GM12873 (cell line): ENCODE data around the gene HOXD12.

Source experiments
- CTCF ChIP-seq: IDR thresholded peaks from 2 replicates; pipeline ENCODE4 v1.5.1; 2012; ENCODE audit warnings: low read depth, mild to moderate bottlenecking, moderate library complexity, low read length, control low read depth; ENCODE audit not compliant: insufficient read depth; ENCODE audit errors: missing control alignments

The HOXD12 gene

GRCh38 chr2:176071330-176072291 lies 28.0 kb upstream of the HOXD12 start:
- TF ChIP-seq CTCF = no peak

- no peak for TF ChIP-seq CTCF
Measured at GRCh38 chr2:176072292-176072669, 27.3 kb upstream of the HOXD12 start.

- no peak for TF ChIP-seq CTCF
Measured at GRCh38 chr2:176072951-176073904, 26.4 kb upstream of the HOXD12 start.

- TF ChIP-seq CTCF = no peak
Measured at GRCh38 chr2:176074919-176075425, 24.6 kb upstream of the HOXD12 start.

GRCh38 chr2:176075481-176075880 lies 24.1 kb upstream of the HOXD12 start:
- TF ChIP-seq CTCF = no peak

- no peak for TF ChIP-seq CTCF
Measured at GRCh38 chr2:176076063-176076462, 23.5 kb upstream of the HOXD12 start.

GRCh38 chr2:176076796-176077195 lies 22.8 kb upstream of the HOXD12 start:
- no peak for TF ChIP-seq CTCF
